H1 (cell line): ENCODE data around the gene RAB40C.

Experiments used
- EZH2 ChIP-seq: fragments of 200-600 bp; sonication (generic); IDR thresholded peaks from 2 replicates; pipeline ENCODE4 v1.7.1; 2012; ENCODE audit warnings: low read depth, mild to moderate bottlenecking, moderate library complexity, low read length, inconsistent platforms; ENCODE audit not compliant: severe bottlenecking
- TF ChIP-seq, protein P1 (sequence below), 3 experiments: IDR thresholded peaks; 1 replicate in 2 of 3; 2 replicates in 1 of 3; pipeline versions ENCODE4 v1.5.1 to v1.6.1; 2011; ENCODE audit warnings: low read length in 3 of 3, mild to moderate bottlenecking in 3 of 3, inconsistent platforms in 2 of 3, low read depth in 1 of 3, moderate library complexity in 1 of 3; ENCODE audit not compliant: insufficient read depth in 1 of 3; ENCODE audit errors: control extremely low read depth in 1 of 3

DNA sequence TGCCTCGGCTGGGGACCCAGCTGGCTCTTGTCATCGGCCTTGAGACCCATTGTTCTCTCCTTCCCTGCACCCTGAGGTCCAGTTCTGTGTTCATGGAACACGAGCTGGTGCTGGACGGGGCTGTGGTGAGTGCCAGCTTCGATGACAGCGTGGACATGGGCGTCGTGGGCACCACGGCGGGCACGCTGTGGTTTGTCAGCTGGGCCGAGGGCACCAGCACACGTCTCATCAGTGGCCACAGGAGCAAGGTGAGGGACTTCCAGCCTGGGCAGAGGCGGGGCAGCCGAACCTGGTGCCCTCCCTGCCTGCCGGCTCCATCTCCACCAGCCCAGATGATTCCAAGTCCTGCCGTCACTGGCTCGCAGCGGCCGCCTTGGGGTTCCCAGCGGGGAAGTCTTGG, 72.7 kb downstream of the RAB40C start:
- TF ChIP-seq EZH2: no peak
- TF ChIP-seq, protein P1, sequence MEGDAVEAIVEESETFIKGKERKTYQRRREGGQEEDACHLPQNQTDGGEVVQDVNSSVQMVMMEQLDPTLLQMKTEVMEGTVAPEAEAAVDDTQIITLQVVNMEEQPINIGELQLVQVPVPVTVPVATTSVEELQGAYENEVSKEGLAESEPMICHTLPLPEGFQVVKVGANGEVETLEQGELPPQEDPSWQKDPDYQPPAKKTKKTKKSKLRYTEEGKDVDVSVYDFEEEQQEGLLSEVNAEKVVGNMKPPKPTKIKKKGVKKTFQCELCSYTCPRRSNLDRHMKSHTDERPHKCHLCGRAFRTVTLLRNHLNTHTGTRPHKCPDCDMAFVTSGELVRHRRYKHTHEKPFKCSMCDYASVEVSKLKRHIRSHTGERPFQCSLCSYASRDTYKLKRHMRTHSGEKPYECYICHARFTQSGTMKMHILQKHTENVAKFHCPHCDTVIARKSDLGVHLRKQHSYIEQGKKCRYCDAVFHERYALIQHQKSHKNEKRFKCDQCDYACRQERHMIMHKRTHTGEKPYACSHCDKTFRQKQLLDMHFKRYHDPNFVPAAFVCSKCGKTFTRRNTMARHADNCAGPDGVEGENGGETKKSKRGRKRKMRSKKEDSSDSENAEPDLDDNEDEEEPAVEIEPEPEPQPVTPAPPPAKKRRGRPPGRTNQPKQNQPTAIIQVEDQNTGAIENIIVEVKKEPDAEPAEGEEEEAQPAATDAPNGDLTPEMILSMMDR (IDR thresholded peaks at IDR 0.05; ENCODE audit: control extremely low read depth in 1 of 3, insufficient read depth in 1 of 3, low read depth in 1 of 3, low read length in 3 of 3): no peak
